H1 (cell line): ENCODE data around the gene SNORC. TPM values are rescaled to one million over a fixed set of nuclear protein-coding genes. Genes with fewer than 3 reads are reported as not detected.

Source experiments
- BACH1 ChIP-seq: IDR thresholded peaks from 2 replicates; pipeline ENCODE4 v1.6.1; 2012; ENCODE audit warnings: low read length, improper control_type of control experiment
- BRCA1 ChIP-seq: IDR thresholded peaks from 2 replicates; pipeline ENCODE4 v1.6.1; 2012; ENCODE audit warnings: low read depth, low read length, improper control_type of control experiment
- CHD1 ChIP-seq: IDR thresholded peaks from 2 replicates; pipeline ENCODE4 v1.6.1; 2012; ENCODE audit warnings: low read depth, low read length, improper control_type of control experiment
- EGR1 ChIP-seq: IDR thresholded peaks from 2 replicates; pipeline ENCODE4 v1.6.1; 2011; ENCODE audit warnings: low read depth, low read length, borderline replicate concordance
- FOSL1 ChIP-seq: IDR thresholded peaks from 2 replicates; pipeline ENCODE4 v1.6.1; 2011; ENCODE audit warnings: mild to moderate bottlenecking, low read depth, low read length, moderate library complexity; ENCODE audit not compliant: insufficient read depth
- KDM5A ChIP-seq: fragments of 200-600 bp; IDR thresholded peaks from 2 replicates; pipeline ENCODE4 v1.7.1; 2012; ENCODE audit warnings: mild to moderate bottlenecking, low read length, inconsistent platforms, mixed read lengths
- SIN3A ChIP-seq, 2 experiments: IDR thresholded peaks in 1 of 2; conservative IDR thresholded peaks in 1 of 2; 2 replicates each; pipeline ENCODE4 v1.6.1; 2011 to 2012; ENCODE audit warnings: low read length in 2 of 2, improper control_type of control experiment in 1 of 2, low read depth in 1 of 2, mild to moderate bottlenecking in 1 of 2
- SIRT6 ChIP-seq: IDR thresholded peaks from one replicate; pipeline ENCODE4 v1.7.1; 2012; ENCODE audit warnings: low read length, inconsistent platforms
- TEAD4 ChIP-seq: IDR thresholded peaks from 2 replicates; pipeline ENCODE4 v1.6.1; 2012; ENCODE audit warnings: low read depth, low read length, inconsistent platforms, mixed read lengths
- polyA plus RNA-seq, 7 experiments: library from polyadenylated mRNA; depleted of rRNA in 3 of 7; stranded (reverse) in 5 of 7; unstranded in 2 of 7; fragments of >200 nt in 5 of 7; fragments of 200-250 nt in 2 of 7; gene quantifications; 1 replicate in 5 of 7; 2 replicates in 1 of 7; 4 replicates in 1 of 7; pipeline versions ENCODE4 v1.2.1 to v1.2.3, GENCODE V29; 2011 to 2013; ENCODE audit warnings: missing spikeins in 2 of 7, mixed read lengths in 2 of 7
- total RNA-seq: library from RNA; stranded (reverse); fragmentation: NEBNext Ultra II Directional; extraction: Animal tissue kit (Norgen Biotek cat#: 25700); gene quantifications from 2 replicates; pipeline ENCODE4 v1.2.1, GENCODE V29; 2021
- TF ChIP-seq, protein P1 (sequence below): fragments of 300-600 bp; sonication (generic); IDR thresholded peaks from 2 replicates; pipeline ENCODE4 v1.7.1; 2012; ENCODE audit warnings: low read length, moderate library complexity, mild to moderate bottlenecking, inconsistent platforms; ENCODE audit not compliant: insufficient replicate concordance

The SNORC gene
- total and polyA plus RNA-seq, 2 of the 8 experiments (the other 6 are each of a cell fraction or from before 2014, with no cell fraction given): 1.6 to 1.8 TPM

DNA sequence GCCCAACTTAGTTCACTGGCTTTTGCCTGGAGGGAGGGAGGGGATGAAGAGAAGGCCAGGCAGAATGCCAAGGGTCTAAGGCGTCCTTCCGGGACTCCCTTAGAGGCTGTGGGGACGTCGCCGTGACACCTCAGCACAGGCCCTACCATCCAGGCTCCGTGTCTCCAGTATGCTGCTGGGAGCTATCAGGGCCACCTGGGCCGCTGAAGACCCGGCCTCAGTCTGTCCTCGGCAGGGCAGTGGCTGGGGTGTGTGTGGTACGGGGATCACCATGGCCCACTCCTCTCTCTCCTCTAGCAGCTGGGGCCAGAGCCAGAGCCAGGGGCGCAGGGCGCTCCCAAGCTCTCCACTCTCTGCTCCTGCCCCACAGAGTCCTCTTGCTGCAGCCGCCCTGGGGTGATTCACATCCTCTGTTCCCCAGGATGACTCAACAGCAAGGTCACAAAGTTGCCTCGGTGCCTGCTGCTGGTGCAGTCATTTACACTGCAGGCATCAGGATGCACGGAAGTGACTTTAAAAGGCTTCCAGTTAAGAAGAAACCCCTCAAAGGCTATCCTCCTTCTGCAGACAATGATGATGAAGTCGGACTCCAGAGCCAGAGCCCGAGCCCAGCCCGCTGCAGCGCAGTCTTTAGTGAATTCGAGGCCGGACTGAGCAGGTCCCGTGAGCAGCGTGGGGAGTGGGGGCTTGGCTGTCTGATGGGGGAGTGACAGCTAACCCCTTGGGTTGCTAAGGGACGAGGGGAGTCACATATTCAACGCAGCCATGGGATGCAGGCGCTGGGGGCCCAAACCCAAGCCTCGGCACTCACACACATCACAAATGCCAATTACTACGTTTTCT is 31.9 kb downstream of the SNORC start (continued):
- TF ChIP-seq, protein P1, sequence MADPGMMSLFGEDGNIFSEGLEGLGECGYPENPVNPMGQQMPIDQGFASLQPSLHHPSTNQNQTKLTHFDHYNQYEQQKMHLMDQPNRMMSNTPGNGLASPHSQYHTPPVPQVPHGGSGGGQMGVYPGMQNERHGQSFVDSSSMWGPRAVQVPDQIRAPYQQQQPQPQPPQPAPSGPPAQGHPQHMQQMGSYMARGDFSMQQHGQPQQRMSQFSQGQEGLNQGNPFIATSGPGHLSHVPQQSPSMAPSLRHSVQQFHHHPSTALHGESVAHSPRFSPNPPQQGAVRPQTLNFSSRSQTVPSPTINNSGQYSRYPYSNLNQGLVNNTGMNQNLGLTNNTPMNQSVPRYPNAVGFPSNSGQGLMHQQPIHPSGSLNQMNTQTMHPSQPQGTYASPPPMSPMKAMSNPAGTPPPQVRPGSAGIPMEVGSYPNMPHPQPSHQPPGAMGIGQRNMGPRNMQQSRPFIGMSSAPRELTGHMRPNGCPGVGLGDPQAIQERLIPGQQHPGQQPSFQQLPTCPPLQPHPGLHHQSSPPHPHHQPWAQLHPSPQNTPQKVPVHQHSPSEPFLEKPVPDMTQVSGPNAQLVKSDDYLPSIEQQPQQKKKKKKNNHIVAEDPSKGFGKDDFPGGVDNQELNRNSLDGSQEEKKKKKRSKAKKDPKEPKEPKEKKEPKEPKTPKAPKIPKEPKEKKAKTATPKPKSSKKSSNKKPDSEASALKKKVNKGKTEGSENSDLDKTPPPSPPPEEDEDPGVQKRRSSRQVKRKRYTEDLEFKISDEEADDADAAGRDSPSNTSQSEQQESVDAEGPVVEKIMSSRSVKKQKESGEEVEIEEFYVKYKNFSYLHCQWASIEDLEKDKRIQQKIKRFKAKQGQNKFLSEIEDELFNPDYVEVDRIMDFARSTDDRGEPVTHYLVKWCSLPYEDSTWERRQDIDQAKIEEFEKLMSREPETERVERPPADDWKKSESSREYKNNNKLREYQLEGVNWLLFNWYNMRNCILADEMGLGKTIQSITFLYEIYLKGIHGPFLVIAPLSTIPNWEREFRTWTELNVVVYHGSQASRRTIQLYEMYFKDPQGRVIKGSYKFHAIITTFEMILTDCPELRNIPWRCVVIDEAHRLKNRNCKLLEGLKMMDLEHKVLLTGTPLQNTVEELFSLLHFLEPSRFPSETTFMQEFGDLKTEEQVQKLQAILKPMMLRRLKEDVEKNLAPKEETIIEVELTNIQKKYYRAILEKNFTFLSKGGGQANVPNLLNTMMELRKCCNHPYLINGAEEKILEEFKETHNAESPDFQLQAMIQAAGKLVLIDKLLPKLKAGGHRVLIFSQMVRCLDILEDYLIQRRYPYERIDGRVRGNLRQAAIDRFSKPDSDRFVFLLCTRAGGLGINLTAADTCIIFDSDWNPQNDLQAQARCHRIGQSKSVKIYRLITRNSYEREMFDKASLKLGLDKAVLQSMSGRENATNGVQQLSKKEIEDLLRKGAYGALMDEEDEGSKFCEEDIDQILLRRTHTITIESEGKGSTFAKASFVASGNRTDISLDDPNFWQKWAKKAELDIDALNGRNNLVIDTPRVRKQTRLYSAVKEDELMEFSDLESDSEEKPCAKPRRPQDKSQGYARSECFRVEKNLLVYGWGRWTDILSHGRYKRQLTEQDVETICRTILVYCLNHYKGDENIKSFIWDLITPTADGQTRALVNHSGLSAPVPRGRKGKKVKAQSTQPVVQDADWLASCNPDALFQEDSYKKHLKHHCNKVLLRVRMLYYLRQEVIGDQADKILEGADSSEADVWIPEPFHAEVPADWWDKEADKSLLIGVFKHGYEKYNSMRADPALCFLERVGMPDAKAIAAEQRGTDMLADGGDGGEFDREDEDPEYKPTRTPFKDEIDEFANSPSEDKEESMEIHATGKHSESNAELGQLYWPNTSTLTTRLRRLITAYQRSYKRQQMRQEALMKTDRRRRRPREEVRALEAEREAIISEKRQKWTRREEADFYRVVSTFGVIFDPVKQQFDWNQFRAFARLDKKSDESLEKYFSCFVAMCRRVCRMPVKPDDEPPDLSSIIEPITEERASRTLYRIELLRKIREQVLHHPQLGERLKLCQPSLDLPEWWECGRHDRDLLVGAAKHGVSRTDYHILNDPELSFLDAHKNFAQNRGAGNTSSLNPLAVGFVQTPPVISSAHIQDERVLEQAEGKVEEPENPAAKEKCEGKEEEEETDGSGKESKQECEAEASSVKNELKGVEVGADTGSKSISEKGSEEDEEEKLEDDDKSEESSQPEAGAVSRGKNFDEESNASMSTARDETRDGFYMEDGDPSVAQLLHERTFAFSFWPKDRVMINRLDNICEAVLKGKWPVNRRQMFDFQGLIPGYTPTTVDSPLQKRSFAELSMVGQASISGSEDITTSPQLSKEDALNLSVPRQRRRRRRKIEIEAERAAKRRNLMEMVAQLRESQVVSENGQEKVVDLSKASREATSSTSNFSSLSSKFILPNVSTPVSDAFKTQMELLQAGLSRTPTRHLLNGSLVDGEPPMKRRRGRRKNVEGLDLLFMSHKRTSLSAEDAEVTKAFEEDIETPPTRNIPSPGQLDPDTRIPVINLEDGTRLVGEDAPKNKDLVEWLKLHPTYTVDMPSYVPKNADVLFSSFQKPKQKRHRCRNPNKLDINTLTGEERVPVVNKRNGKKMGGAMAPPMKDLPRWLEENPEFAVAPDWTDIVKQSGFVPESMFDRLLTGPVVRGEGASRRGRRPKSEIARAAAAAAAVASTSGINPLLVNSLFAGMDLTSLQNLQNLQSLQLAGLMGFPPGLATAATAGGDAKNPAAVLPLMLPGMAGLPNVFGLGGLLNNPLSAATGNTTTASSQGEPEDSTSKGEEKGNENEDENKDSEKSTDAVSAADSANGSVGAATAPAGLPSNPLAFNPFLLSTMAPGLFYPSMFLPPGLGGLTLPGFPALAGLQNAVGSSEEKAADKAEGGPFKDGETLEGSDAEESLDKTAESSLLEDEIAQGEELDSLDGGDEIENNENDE: no peak
- TF ChIP-seq SIRT6 (no peak), BACH1 (no peak), TEAD4 (no peak), BRCA1 (no peak), EGR1 (no peak), FOSL1 (no peak), CHD1 (no peak), KDM5A (no peak), SIN3A (conservative IDR thresholded peaks at IDR 0.05 in 1 of 2, IDR thresholded peaks at IDR 0.05 in 1 of 2; ENCODE audit: low read depth in 1 of 2, low read length in 2 of 2) (no peak)
